ENCODE results near the gene SPINDOC. TPM values are rescaled to one million over a fixed set of nuclear protein-coding genes. Genes with fewer than 3 reads are reported as not detected.

The SPINDOC gene
- total and polyA plus RNA-seq, 9 of the 15 experiments (the other 6 are each of a cell fraction or from before 2014, with no cell fraction given), result 0.70 to 36.3 (median 19.6) TPM

DNA sequence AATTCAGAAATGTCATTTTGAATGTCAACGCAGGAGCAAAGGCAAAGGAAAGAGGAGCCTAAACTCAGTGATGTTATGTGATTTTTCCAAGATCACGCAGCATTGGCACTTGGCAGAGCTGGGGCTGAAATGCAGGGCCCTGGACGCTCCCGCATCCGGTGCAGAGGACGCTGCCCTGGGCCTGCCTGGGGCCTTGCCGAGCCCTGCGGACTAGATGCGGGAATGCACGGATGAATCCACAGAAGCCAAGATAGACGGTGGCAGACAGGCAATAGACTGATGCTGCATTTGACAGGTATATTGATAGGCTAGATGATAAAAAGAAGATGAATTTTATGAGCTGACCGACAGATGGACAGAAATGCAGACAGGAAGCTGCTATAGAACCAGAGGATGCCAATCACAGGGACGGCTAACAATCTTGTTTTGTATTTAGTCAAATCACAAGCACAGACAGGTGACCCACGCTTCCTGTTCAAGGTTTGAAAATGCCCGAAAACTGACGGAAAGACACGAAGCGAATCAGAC lies 25.0 kb downstream of the SPINDOC start (continued):
- no peak for TF ChIP-seq CLOCK (CRISPR knock-in tag; IDR thresholded peaks at IDR 0.05; ENCODE audit: borderline replicate concordance)
- no peak for TF ChIP-seq ZNF436 (CRISPR knock-in tag; IDR thresholded peaks at IDR 0.05)
- TF ChIP-seq ZHX1 (conservative IDR thresholded peaks at IDR 0.05; ENCODE audit: low read length), result no peak
- no peak for TF ChIP-seq CREB3 (tag; conservative IDR thresholded peaks at IDR 0.05; ENCODE audit: low read depth)

Measured in K562 (cell line).